Mesothelial cell of epicardium (in vitro differentiated cells): Measurements from ENCODE around the gene NAV2. TPM values are rescaled to one million over a fixed set of nuclear protein-coding genes. Genes with fewer than 3 reads are reported as not detected.

ENCODE experiments used
- DNase-seq, 2 experiments: peaks; one replicate each; pipeline ENCODE4 v3.0.0; 2021; ENCODE audit warnings: low spot score in 2 of 2; ENCODE audit not compliant: unreplicated experiment in 2 of 2
- H3K27ac Mint-ChIP-seq: 2 replicates; pipeline ENCODE4 v1.8.0; 2021; ENCODE audit warnings: mixed read lengths
- H3K27me3 Mint-ChIP-seq: 2 replicates; pipeline ENCODE4 v1.8.0; 2021; ENCODE audit warnings: low read depth, mixed read lengths
- H3K36me3 Mint-ChIP-seq: 2 replicates; pipeline ENCODE4 v1.8.0; 2021; ENCODE audit warnings: mixed read lengths
- H3K4me1 Mint-ChIP-seq: 2 replicates; pipeline ENCODE4 v1.8.0; 2021; ENCODE audit warnings: mixed read lengths
- H3K4me3 Mint-ChIP-seq: 2 replicates; pipeline ENCODE4 v1.8.0; 2021; ENCODE audit warnings: mild to moderate bottlenecking, moderate library complexity, mixed read lengths
- H3K9me3 Mint-ChIP-seq: 2 replicates; pipeline ENCODE4 v1.8.0; 2021; ENCODE audit warnings: mixed read lengths
- total RNA-seq: library from RNA; stranded (reverse); gene quantifications from 3 replicates; pipeline ENCODE4 v1.2.1, GENCODE V29; 2021
- TF ChIP-seq, protein P1 (sequence below): fragments of 200-600 bp; sonication (generic); IDR thresholded peaks from one replicate; pipeline ENCODE4 v1.5.0; 2021; ENCODE audit warnings: antibody characterized with exemption; ENCODE audit not compliant: unreplicated experiment

The NAV2 gene
- total RNA-seq, 1 donor from 2014 or later: 69.8 TPM

DNA sequence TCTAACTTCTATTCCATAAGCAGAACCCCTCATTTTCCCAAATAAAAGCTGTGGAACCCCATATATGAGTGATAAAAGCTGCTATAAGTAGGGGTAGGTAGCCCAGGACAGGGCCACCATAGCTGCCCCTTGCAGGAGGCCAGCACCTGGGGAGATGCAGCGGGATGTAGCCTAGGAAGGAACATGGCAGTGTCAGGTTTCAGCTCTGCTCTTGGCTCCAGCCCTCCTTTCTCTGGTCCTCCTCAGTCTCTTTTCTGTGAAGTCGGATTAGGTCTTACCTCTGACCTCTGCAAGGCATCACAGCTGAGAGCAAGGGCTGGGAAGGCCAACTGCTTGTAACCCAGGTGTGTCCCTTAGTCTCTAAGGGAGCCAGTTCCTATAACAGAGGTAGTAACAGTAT, 135.6 kb downstream of the NAV2 start:
- TF ChIP-seq, protein P1, sequence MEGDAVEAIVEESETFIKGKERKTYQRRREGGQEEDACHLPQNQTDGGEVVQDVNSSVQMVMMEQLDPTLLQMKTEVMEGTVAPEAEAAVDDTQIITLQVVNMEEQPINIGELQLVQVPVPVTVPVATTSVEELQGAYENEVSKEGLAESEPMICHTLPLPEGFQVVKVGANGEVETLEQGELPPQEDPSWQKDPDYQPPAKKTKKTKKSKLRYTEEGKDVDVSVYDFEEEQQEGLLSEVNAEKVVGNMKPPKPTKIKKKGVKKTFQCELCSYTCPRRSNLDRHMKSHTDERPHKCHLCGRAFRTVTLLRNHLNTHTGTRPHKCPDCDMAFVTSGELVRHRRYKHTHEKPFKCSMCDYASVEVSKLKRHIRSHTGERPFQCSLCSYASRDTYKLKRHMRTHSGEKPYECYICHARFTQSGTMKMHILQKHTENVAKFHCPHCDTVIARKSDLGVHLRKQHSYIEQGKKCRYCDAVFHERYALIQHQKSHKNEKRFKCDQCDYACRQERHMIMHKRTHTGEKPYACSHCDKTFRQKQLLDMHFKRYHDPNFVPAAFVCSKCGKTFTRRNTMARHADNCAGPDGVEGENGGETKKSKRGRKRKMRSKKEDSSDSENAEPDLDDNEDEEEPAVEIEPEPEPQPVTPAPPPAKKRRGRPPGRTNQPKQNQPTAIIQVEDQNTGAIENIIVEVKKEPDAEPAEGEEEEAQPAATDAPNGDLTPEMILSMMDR: no peak
- no peak overlapping the region for H3K27ac Mint-ChIP-seq
- H3K4me1 Mint-ChIP-seq: peaks cover 10% of the 10 kb centered on the region
- DNase-seq: no peak
- H3K9me3 Mint-ChIP-seq: peaks cover 4% of the 10 kb centered on the region
- peaks cover 4% of the 10 kb centered on the region for H3K36me3 Mint-ChIP-seq
- H3K27me3 Mint-ChIP-seq: no peaks in the 10 kb centered on the region
- no peak overlapping the region for H3K4me3 Mint-ChIP-seq

DNA sequence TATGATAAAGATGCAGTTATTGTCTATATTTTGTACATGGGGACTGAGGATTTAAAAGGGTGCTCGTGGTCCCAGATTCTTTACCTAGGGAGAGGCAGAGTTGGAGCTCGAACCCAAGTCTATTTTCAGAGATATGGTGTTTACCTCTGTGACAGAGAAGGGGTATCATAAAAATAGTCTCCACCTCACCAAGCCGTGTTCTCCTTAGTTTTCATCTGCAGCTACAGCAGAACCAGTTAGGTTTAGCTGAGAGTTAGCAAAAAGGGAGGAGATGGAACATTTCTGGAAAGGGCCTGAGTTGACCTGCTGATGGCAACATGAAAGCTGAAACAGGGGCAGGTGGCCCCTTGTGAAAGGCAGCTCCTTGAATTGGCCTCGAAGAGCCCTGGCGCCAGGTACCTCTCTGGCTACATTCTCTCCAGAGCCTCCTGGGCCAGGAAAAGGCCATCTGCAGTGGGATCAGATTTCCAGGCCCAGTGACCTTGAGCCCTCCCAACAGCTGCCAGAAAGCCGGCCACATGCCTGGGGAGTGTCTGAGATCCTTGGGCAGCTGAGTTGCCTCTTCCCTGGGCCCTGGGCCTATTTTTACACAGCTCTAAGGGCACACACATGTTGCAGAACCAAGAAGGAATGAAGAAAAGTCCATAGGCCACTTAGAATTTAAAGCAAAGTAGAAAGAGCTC, 136.6 kb downstream of the NAV2 start:
- peaks cover 4% of the 10 kb centered on the region for H3K9me3 Mint-ChIP-seq
- no peaks in the 10 kb centered on the region for H3K27me3 Mint-ChIP-seq
- TF ChIP-seq, protein P1: no peak
- H3K36me3 Mint-ChIP-seq: peaks cover 4% of the 10 kb centered on the region
- H3K4me1 Mint-ChIP-seq: peaks cover 19% of the 10 kb centered on the region
- no peak overlapping the region for H3K27ac Mint-ChIP-seq
- no peak for DNase-seq
- no peak overlapping the region for H3K4me3 Mint-ChIP-seq

DNA sequence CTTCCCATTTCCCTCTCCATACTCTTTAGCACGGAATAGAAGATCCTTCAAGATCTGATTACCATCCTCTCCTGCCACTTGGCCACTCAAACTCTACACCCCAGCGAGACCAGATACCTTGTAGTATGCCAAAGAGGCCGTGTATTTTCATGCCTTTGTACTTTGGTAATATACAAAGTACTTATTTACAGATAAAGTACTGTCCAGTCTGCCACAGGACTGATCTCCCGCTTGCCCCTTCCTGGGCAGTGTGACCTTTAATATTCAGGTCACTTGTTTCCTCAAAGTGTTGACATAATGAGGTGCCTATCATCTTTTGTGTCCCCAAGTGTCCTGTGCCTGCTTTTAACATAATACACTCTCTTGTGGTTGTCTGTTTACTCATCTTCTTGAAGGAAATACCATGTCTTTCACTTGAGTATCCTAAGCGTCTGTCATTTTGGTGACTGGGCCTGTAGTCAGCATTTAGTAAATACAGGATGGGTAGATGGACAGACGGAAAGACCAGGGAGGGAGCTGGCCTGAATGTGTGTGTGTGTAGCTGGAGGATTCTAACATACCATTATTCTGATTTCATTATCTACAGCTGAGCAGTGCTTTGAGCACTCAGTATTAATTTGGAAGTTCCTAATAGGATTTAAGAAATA, 137.4 kb downstream of the NAV2 start:
- no peak overlapping the region for H3K27ac Mint-ChIP-seq
- peaks cover 4% of the 10 kb centered on the region for H3K36me3 Mint-ChIP-seq
- no peak overlapping the region for H3K4me3 Mint-ChIP-seq
- DNase-seq: no peak
- no peaks in the 10 kb centered on the region for H3K27me3 Mint-ChIP-seq
- H3K4me1 Mint-ChIP-seq: peaks cover 21% of the 10 kb centered on the region
- TF ChIP-seq, protein P1: no peak
- H3K9me3 Mint-ChIP-seq: peaks cover 4% of the 10 kb centered on the region

DNA sequence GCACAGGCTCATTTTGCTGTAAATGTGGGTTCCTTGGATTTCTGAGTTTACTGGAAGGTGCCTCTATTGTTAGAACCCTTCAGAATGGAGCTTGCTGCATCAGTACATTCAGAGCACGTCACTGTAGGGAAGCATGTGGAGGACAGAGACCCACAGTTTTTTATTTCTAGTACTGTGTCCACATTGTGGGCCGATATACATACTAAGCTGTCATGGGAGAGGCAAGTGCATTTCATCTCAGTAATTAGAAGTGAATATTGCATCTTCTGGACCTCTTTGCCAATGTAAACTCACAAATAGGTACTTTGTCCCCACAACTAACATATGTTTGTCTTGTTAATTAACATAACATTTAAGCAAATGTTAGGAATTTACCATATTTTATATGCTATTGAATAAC, 139.7 kb downstream of the NAV2 start:
- Mint-ChIP-seq H3K27me3 (no peaks in the 10 kb centered on the region), H3K4me3 (no peak overlapping the region), H3K27ac (no peak overlapping the region), H3K36me3 (peaks cover 4% of the 10 kb centered on the region), H3K4me1 (peaks cover 13% of the 10 kb centered on the region), H3K9me3 (peaks cover 4% of the 10 kb centered on the region)
- DNase-seq: no peak
- TF ChIP-seq, protein P1: no peak

DNA sequence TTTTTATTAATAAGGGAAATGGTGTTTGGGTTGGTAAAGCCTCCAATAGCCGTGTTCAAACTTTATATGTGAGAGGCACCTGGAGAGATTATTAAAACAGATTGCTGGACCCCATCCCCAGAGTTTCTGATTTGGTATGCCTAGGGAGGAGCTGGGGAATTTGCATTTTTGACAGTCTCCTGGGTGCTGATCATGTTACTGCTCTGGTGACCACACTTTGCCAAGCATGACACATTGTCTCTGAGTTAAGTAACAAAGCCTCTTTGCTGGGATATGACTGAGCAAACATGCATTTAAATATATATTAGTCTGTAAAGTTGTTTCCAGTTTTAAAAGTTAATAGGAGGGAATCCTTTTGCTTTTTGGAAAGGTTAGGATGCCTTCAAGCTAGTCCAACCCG, 140.4 kb downstream of the NAV2 start:
- H3K4me3 Mint-ChIP-seq: no peak overlapping the region
- peaks cover 4% of the 10 kb centered on the region for H3K36me3 Mint-ChIP-seq
- no peak for DNase-seq
- H3K27ac Mint-ChIP-seq: no peak overlapping the region
- H3K27me3 Mint-ChIP-seq: no peaks in the 10 kb centered on the region
- H3K4me1 Mint-ChIP-seq: peaks cover 11% of the 10 kb centered on the region
- TF ChIP-seq, protein P1: no peak
- H3K9me3 Mint-ChIP-seq: peaks cover 5% of the 10 kb centered on the region
